GM12873 (cell line): Measurements from ENCODE around the gene NOSTRIN.
A peak's percentile ranks its signal among the peaks of the same experiment; 100 is the strongest.

Experiments
- TF ChIP-seq, protein P1 (sequence below): IDR thresholded peaks from 2 replicates; pipeline ENCODE4 v1.5.1; 2012; ENCODE audit warnings: low read depth, mild to moderate bottlenecking, moderate library complexity, low read length, control low read depth; ENCODE audit not compliant: insufficient read depth; ENCODE audit errors: missing control alignments

The NOSTRIN gene

DNA sequence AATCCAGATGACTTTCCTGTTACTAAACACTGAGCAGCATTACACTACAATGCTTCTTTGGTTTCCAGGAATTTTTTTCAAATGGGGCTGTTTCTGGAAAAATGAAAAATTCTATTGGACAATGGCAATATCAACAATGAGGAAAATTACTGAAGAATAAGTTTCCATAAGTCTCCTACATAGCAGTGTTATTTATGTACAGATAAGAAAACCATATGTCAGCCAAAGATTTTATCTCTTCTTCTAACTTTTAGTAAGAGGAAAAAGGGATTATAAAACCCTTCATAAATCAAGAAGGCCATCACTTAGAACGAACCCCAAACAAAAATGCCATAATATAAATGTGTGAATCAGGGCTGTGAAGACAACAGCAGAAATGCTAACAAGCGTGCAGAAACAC is 31.6 kb upstream of the NOSTRIN start:
- TF ChIP-seq, protein P1, sequence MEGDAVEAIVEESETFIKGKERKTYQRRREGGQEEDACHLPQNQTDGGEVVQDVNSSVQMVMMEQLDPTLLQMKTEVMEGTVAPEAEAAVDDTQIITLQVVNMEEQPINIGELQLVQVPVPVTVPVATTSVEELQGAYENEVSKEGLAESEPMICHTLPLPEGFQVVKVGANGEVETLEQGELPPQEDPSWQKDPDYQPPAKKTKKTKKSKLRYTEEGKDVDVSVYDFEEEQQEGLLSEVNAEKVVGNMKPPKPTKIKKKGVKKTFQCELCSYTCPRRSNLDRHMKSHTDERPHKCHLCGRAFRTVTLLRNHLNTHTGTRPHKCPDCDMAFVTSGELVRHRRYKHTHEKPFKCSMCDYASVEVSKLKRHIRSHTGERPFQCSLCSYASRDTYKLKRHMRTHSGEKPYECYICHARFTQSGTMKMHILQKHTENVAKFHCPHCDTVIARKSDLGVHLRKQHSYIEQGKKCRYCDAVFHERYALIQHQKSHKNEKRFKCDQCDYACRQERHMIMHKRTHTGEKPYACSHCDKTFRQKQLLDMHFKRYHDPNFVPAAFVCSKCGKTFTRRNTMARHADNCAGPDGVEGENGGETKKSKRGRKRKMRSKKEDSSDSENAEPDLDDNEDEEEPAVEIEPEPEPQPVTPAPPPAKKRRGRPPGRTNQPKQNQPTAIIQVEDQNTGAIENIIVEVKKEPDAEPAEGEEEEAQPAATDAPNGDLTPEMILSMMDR, result no peak

DNA sequence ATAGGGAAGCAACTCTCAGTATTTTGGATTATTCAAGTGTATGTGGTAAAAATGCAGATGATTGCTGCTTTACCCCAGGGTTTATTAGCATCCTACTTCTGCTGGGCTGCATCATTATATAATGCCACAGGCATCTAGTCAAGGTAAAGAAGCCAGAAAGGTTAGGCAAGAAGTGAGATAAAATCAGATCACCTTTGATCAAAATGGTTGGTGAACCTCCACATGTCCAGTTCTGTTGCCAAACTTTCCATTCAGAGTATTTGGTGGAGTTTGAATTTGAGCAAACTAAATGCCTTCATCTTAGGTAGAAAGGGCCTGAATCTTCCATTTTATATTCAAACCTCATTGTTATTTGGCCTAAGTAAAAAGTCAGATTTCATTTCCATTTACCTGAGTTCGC is 29.7 kb upstream of the NOSTRIN start:
- TF ChIP-seq, protein P1, result no peak

DNA sequence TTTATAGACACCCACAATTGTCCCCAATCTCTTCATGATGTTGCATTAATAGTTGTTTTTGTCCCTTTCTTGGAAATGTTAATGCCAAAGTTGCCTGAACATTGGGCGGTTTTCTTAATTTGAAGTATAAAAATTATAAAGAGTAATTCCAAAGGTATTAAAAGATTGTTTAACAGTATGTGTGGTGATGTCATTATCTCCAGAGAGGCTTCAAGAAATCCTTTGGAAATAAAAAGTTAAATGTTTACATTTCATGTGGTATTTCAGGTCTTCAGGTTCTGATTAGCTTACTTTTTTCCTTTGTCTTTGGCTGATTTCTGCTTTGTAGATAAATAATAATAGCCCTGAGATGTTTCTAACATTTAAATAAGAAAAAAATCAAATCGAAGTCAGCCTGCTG is 29.3 kb upstream of the NOSTRIN start:
- TF ChIP-seq, protein P1, result no peak

DNA sequence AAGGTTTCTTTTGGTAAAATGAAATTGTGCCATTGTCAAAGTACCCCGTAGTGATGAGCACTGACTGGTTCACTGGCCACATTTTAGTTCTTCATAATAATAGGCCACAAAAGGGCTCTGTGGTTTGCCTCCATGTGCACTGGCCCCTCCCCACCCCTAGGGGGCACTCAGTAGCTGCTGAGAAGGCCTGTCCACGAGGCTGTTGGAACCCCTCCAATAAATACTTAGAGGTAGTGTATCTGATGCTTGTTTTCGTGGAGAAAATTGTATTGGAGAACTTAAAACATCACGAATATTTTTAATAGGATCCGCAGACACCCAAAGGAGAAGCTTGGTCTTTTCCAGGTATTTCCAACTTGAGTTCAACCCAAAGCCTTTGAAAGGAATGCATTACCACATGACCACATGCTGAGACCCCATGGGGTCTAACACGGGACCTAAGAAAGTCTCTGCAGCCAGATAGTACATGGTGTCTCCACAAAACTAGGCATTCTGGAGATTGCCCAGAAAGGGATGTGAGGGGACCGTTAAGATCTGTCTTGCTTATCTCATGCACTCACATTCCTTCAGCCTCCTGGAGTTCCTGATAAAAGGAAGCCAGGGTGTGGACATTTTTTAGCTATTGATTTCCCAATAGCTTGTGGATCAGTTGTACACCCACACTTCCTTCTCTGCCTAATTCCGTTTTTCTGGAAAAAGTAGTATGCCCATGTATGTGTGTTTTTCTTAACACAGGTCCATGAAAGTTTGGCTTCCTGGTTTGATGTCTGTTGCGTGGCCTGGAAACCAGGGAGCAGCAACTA is 28.5 kb upstream of the NOSTRIN start:
- TF ChIP-seq, protein P1, result peak; percentile 87

DNA sequence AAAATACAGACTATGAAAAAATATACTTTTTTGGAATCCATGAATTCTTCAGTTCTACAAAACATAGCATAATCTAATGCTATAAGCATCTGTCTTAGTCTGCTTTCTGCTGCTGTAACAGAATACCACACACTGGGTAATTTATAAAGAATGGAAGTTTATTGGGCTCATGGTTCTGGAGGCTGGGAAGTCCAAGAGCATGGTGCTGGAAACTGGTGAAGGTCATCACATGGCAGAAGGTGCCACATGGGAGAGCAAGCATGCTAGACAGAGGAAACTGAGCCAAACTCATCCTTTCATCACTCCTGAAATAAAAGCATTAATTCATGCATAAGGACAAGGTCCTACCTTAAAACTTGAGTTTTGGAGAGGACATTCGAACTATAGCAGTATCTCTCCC is 26.6 kb upstream of the NOSTRIN start:
- TF ChIP-seq, protein P1, result no peak

DNA sequence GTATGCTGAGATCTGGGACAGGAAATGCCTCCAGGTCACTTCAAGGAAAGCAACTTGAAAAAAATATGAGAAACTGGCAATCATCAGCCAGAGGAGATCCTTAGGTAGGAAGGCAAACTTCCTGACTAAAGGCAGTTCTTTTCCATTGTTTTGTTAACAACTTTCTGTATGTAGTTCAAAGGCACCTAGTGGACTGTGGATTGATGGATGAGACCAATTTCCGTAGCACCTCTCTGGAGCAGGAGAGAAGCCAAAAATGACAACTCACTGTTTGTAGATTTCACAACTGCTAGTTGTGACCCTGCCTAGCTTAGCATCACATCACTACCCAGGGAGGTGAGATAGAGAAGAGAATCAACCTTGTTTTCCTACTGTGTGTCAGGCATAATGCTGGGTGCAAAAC is 21.8 kb upstream of the NOSTRIN start:
- TF ChIP-seq, protein P1, result no peak

DNA sequence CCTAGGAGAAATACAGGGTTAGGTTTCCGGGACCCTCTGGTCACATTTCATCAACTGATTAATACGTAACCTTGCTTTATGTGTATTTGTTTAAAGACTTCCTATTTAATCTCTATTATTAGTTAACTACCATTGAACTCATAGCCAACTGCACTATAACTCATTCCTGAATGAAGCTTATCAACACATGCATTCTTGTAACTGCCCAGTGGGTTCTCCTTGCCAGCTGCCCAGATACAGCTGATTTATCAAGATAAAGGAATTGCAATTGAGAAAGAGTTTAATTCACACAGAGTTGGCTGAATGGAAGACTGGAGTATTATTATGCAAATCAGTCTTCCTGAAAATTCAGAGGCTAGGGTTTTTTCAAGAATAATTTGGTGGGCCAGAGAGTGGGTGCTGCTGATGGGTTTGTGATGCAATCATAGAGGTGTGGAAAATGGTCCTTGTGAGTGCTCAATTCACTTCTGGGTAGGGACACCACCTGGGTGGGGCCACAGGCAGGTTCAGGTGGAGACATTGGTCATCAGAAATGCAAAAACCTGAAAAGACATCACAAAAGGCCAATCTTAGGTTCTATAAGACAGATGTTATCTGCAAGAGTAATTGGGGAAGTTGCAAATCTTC is 21.1 kb upstream of the NOSTRIN start:
- TF ChIP-seq, protein P1, result no peak
